K562 treated with DMSO at 1 percent for 4 hours (cell line): ENCODE measurements around the gene R3HDM1. TPM values are rescaled to one million over a fixed set of nuclear protein-coding genes. Genes with fewer than 3 reads are reported as not detected.

Experiments
- total RNA-seq: library from RNA; unstranded; fragments of 300-600 nt; gene quantifications from 2 replicates; pipeline ENCODE4 v1.2.3, GENCODE V29; 2022; ENCODE audit not compliant: insufficient read depth

Gene R3HDM1
- 32.0 and 36.0 TPM in 2 replicates for total RNA-seq

GRCh38 chr2:135531231-135532197, at the start of gene R3HDM1:
Gene R3HDM1, plus strand, starts transcription at chr2:135531484. Its CDS starts 73,362 bp downstream, at chr2:135604846.

GRCh38 chr2:135530313-135531230, 712 bp upstream of the R3HDM1 start, which contains the start of gene ZRANB3:
Gene ZRANB3, minus strand, starts transcription at chr2:135531218.

GRCh38 chr2:135741395-135742324, 210.4 kb downstream of the R3HDM1 start, which contains the start of gene UBXN4:
Gene UBXN4, plus strand, starts transcription at chr2:135741855. Its CDS starts 75 bp downstream, at chr2:135741930.

Other genes starting within 250 kb of the R3HDM1 start
- gene ZRANB3, start 266 bp upstream of the R3HDM1 start, total RNA-seq = 2.0 and 2.8 TPM in 2 replicates
- 34.0 and 40.6 TPM in 2 replicates for gene UBXN4, start 210.4 kb downstream of the R3HDM1 start, total RNA-seq